ENCODE results near the gene AMIGO2.
"Not testable (repeated sequence)": the region's sequence is repeated elsewhere in the genome, so short reads cannot be mapped to it uniquely, and the experiment has no call there.

- not testable (repeated sequence) for TF ChIP-seq CTCF, POLR2A (IDR thresholded peaks at IDR 0.05)
Observed at GRCh38 chr12:47051291-47051690, 28.5 kb downstream of the AMIGO2 start.

Data from suprapubic skin (tissue), 3 donors.